SK-N-SH (cell line): Measurements from ENCODE around the gene PTPRK. TPM values are rescaled to one million over a fixed set of nuclear protein-coding genes. Genes with fewer than 3 reads are reported as not detected.

Experiments
- CTCF ChIA-PET: fragments of 300-600, 350-600 bp; formaldehyde crosslinking; extraction: SDS; loops from one replicate; lab custom pipeline; 2021; lab: Yijun Ruan, JAX
- POLR2A ChIA-PET: fragments of 350-600 bp; sonication (Branson Sonifier 250); formaldehyde crosslinking; extraction: SDS; loops from one replicate; lab custom pipeline; 2020; ENCODE audit warnings: antibody characterized with exemption, inconsistent platforms; lab: Yijun Ruan, JAX
- DNase-seq: peaks from one replicate; pipeline ENCODE4 v3.0.0; 2012
- H2AFZ ChIP-seq: fragments of 200-600 bp; sonication (generic); 2 replicates; pipeline ENCODE4 v1.8.1; 2016; ENCODE audit warnings: antibody characterized with exemption, mild to moderate bottlenecking, low read depth
- H3F3A ChIP-seq: fragments of 200-600 bp; sonication (generic); replicated peaks from 2 replicates; pipeline ENCODE3; 2016; ENCODE audit warnings: antibody characterized with exemption, mild to moderate bottlenecking; ENCODE audit not compliant: insufficient read depth
- H3K27ac ChIP-seq, 2 experiments: fragments of 200-500 bp in 1 of 2; fragments of 200-600 bp in 1 of 2; sonication (Bioruptor generic) in 1 of 2; sonication (generic), shearing (Covaris generic) in 1 of 2; 2 replicates each; pipeline versions ENCODE4 v1.5.1 to v1.6.1; 2014 to 2016; ENCODE audit warnings: low read depth in 2 of 2, inconsistent platforms in 1 of 2, low read length in 1 of 2, mild to moderate bottlenecking in 1 of 2, mixed read lengths in 1 of 2
- H3K27me3 ChIP-seq: fragments of 200-600 bp; sonication (generic), shearing (Covaris generic); 2 replicates; pipeline ENCODE4 v1.6.1; 2016; ENCODE audit warnings: mixed run types; ENCODE audit not compliant: insufficient read depth
- H3K36me3 ChIP-seq, 2 experiments: fragments of 200-500 bp in 1 of 2; fragments of 200-600 bp in 1 of 2; sonication (Bioruptor generic) in 1 of 2; sonication (generic) in 1 of 2; replicated peaks in 1 of 2; 2 replicates each; pipeline versions ENCODE3 to v1.5.1; 2014 to 2016; ENCODE audit warnings: low read length in 1 of 2, mild to moderate bottlenecking in 1 of 2; ENCODE audit not compliant: insufficient read depth in 2 of 2, control insufficient read depth in 1 of 2
- H3K4me1 ChIP-seq, 2 experiments: fragments of 200-500 bp in 1 of 2; fragments of 200-600 bp in 1 of 2; sonication (Bioruptor generic) in 1 of 2; sonication (generic), shearing (Covaris generic) in 1 of 2; 2 replicates each; pipeline versions ENCODE4 v1.5.1 to v1.6.1; 2014 to 2016; ENCODE audit warnings: low read depth in 1 of 2, low read length in 1 of 2, mixed run types in 1 of 2; ENCODE audit not compliant: insufficient read depth in 2 of 2, control insufficient read depth in 1 of 2
- H3K4me2 ChIP-seq: fragments of 200-600 bp; sonication (generic), shearing (Covaris generic); 2 replicates; pipeline ENCODE4 v1.6.1; 2017; ENCODE audit warnings: mixed run types
- H3K4me3 ChIP-seq, 2 experiments: fragments of 200-500 bp in 1 of 2; fragments of 200-600 bp in 1 of 2; sonication (Bioruptor generic) in 1 of 2; sonication (generic), shearing (Covaris generic) in 1 of 2; 2 replicates each; pipeline versions ENCODE4 v1.5.1 to v1.8.1; 2014 to 2016; ENCODE audit warnings: low read depth in 2 of 2, inconsistent platforms in 1 of 2, low read length in 1 of 2, mild to moderate bottlenecking in 1 of 2, mixed read lengths in 1 of 2, moderate library complexity in 1 of 2
- H3K79me2 ChIP-seq: fragments of 200-600 bp; sonication (generic); 2 replicates; pipeline ENCODE4 v1.8.1; 2017; ENCODE audit warnings: mild to moderate bottlenecking; ENCODE audit not compliant: insufficient read depth
- H3K9ac ChIP-seq: fragments of 200-600 bp; sonication (generic); 2 replicates; pipeline ENCODE4 v1.6.1; 2017; ENCODE audit warnings: mixed run types
- H3K9me2 ChIP-seq: fragments of 200-600 bp; sonication (generic); 2 replicates; pipeline ENCODE4 v1.6.1; 2017; ENCODE audit warnings: mixed run types
- H3K9me3 ChIP-seq: fragments of 200-600 bp; sonication (generic); 2 replicates; pipeline ENCODE4 v1.6.1; 2017; ENCODE audit warnings: mixed run types, mild to moderate bottlenecking, moderate library complexity
- H4K20me1 ChIP-seq: fragments of 200-600 bp; sonication (generic); 2 replicates; pipeline ENCODE4 v1.6.1; 2017; ENCODE audit warnings: mild to moderate bottlenecking, mixed run types; ENCODE audit not compliant: insufficient read depth
- CHD2 ChIP-seq: fragments of 150-350 bp; IDR thresholded peaks from 2 replicates; pipeline ENCODE4 v1.6.1; 2018; ENCODE audit warnings: low read length; ENCODE audit not compliant: partially characterized antibody
- ELF1 ChIP-seq: IDR thresholded peaks from 2 replicates; pipeline ENCODE4 v1.4.0; 2012
- EZH2phosphoT487 ChIP-seq: fragments of 200-600 bp; sonication (generic); IDR thresholded peaks from 2 replicates; pipeline ENCODE4 v1.6.1; 2017; ENCODE audit warnings: low read depth, mixed run types, mild to moderate bottlenecking, antibody characterized with exemption, moderate library complexity, borderline replicate concordance
- GABPA ChIP-seq: IDR thresholded peaks from 2 replicates; pipeline ENCODE4 v1.4.0; 2012; ENCODE audit warnings: low read depth, mild to moderate bottlenecking
- JUND ChIP-seq: IDR thresholded peaks from 2 replicates; pipeline ENCODE4 v1.4.0; 2012
- MEF2A ChIP-seq: IDR thresholded peaks from 2 replicates; pipeline ENCODE4 v1.4.0; 2012; ENCODE audit warnings: low read depth, borderline replicate concordance
- MXI1 ChIP-seq: IDR thresholded peaks from 2 replicates; pipeline ENCODE4 v1.6.1; 2012; ENCODE audit warnings: mild to moderate bottlenecking, low read depth, low read length, improper control_type of control experiment
- NFIC ChIP-seq: IDR thresholded peaks from 2 replicates; pipeline ENCODE4 v1.4.0; 2012; ENCODE audit warnings: borderline replicate concordance
- POLR2AphosphoS5 ChIP-seq: IDR thresholded peaks from 2 replicates; pipeline ENCODE4 v1.6.1; 2012; ENCODE audit warnings: low read depth, low read length
- RAD21 ChIP-seq: IDR thresholded peaks from 2 replicates; pipeline ENCODE4 v1.6.1; 2012; ENCODE audit warnings: mild to moderate bottlenecking, low read length
- RFX5 ChIP-seq: IDR thresholded peaks from 2 replicates; pipeline ENCODE4 v1.6.1; 2012; ENCODE audit warnings: mild to moderate bottlenecking, improper control_type of control experiment, low read length
- RXRA ChIP-seq: IDR thresholded peaks from 2 replicates; pipeline ENCODE4 v1.4.0; 2012; ENCODE audit warnings: low read depth, mild to moderate bottlenecking, borderline replicate concordance
- SIN3A ChIP-seq: IDR thresholded peaks from 2 replicates; pipeline ENCODE4 v1.6.1; 2012; ENCODE audit warnings: low read depth, mild to moderate bottlenecking, low read length, moderate library complexity, borderline replicate concordance
- TAF1 ChIP-seq: IDR thresholded peaks from 2 replicates; pipeline ENCODE4 v1.6.1; 2012; ENCODE audit warnings: low read depth, mild to moderate bottlenecking, low read length, moderate library complexity, borderline replicate concordance
- TCF12 ChIP-seq: IDR thresholded peaks from 2 replicates; pipeline ENCODE4 v1.4.0; 2012
- TEAD4 ChIP-seq: IDR thresholded peaks from 2 replicates; pipeline ENCODE4 v1.4.0; 2012; ENCODE audit warnings: mild to moderate bottlenecking, borderline replicate concordance; ENCODE audit not compliant: insufficient read depth
- WGBS: methylation state at CpG from one replicate; pipeline ENCODE4 v1.1.6; 2017; ENCODE audit warnings: low lambda C conversion rate; 5-methylcytosine and 5-hydroxymethylcytosine counted together
- polyA plus RNA-seq, 3 experiments: library from polyadenylated mRNA; depleted of rRNA; stranded (reverse); fragments of >200 nt; gene quantifications; 2 replicates each; pipeline ENCODE4 v1.2.3, GENCODE V29; 2012
- TF ChIP-seq, protein P1 (sequence below): IDR thresholded peaks from 2 replicates; pipeline ENCODE4 v1.4.0; 2012; ENCODE audit warnings: low read depth, borderline replicate concordance
- TF ChIP-seq, protein P2 (sequence below): fragments of 150-350 bp; IDR thresholded peaks from 2 replicates; pipeline ENCODE4 v1.6.1; 2017; ENCODE audit warnings: antibody characterized with exemption, low read length, low read depth, borderline replicate concordance
- TF ChIP-seq, protein P3 (sequence below): IDR thresholded peaks from 2 replicates; pipeline ENCODE4 v1.4.0; 2012; ENCODE audit warnings: low read depth, borderline replicate concordance

The PTPRK gene
- polyA plus RNA-seq, 1 of the 3 experiments (the other 2 are of a cell fraction), result 9.5 TPM

DNA sequence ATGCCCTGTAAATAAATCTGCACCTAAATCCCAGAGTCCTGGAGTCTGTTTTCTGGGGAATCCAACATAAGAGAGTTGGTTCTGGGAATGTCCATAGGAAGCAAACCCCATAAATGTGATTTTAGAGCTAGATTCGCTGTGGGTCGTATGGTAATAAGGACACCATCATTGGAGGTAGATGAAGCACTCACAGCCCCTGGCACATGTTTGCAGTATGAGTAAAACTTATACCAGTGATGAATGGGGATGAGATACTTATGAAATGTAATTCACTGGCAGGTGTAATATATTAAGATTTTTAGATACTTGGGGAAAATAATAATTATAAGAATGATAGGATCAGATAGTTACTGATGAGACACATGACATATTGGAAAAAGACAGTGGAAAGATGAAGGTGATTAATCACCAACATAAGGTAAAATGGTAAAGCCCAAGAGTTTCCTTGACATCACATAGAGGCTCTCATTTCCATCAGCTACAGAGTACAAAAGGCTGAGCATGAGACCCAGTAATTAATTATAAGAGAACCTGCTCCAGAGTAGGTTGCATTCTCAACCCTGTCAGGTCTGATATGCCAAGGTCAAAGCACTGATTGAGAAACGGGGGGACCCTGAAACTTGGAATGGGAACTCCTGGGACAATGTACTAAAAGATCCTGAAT is 574.8 kb downstream of the PTPRK start:
- no peaks in the 10 kb centered on the region; the same call in 1 of the 2 replicates for H3K9me3 ChIP-seq
- H3K9me2 ChIP-seq, result no peaks in the 10 kb centered on the region
- ChIA-PET POLR2A (no interaction called here), CTCF (no interaction called here)
- 56% methylated on average over 3 of the region's 3 CpGs for WGBS
- no peak overlapping the region for H3K4me3 ChIP-seq
- H3K4me1 ChIP-seq, result no peaks in the 10 kb centered on the region
- no peaks in the 10 kb centered on the region for H3F3A ChIP-seq
- no peaks in the 10 kb centered on the region for H3K36me3 ChIP-seq
- no peaks in the 10 kb centered on the region for H4K20me1 ChIP-seq
- no peaks in the 10 kb centered on the region for H3K27me3 ChIP-seq
- DNase-seq, result no peak
- no peak overlapping the region for H3K27ac ChIP-seq
- H3K4me2 ChIP-seq, result no peak overlapping the region
- no peak overlapping the region for H3K9ac ChIP-seq
- H3K79me2 ChIP-seq, result no peaks in the 10 kb centered on the region
- no peak overlapping the region for H2AFZ ChIP-seq
- TF ChIP-seq, protein P1, sequence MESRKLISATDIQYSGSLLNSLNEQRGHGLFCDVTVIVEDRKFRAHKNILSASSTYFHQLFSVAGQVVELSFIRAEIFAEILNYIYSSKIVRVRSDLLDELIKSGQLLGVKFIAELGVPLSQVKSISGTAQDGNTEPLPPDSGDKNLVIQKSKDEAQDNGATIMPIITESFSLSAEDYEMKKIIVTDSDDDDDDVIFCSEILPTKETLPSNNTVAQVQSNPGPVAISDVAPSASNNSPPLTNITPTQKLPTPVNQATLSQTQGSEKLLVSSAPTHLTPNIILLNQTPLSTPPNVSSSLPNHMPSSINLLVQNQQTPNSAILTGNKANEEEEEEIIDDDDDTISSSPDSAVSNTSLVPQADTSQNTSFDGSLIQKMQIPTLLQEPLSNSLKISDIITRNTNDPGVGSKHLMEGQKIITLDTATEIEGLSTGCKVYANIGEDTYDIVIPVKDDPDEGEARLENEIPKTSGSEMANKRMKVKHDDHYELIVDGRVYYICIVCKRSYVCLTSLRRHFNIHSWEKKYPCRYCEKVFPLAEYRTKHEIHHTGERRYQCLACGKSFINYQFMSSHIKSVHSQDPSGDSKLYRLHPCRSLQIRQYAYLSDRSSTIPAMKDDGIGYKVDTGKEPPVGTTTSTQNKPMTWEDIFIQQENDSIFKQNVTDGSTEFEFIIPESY, result no peak
- TF ChIP-seq POLR2AphosphoS5, result no peak
- no peak for TF ChIP-seq RXRA
- TF ChIP-seq RAD21, result no peak
- TF ChIP-seq JUND, result no peak
- no peak for TF ChIP-seq TCF12
- TF ChIP-seq RFX5, result no peak
- TF ChIP-seq SIN3A, result no peak
- TF ChIP-seq, protein P2, sequence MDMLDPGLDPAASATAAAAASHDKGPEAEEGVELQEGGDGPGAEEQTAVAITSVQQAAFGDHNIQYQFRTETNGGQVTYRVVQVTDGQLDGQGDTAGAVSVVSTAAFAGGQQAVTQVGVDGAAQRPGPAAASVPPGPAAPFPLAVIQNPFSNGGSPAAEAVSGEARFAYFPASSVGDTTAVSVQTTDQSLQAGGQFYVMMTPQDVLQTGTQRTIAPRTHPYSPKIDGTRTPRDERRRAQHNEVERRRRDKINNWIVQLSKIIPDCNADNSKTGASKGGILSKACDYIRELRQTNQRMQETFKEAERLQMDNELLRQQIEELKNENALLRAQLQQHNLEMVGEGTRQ, result no peak
- TF ChIP-seq GABPA, result no peak
- TF ChIP-seq NFIC, result no peak
- TF ChIP-seq ELF1, result no peak
- TF ChIP-seq, protein P3, sequence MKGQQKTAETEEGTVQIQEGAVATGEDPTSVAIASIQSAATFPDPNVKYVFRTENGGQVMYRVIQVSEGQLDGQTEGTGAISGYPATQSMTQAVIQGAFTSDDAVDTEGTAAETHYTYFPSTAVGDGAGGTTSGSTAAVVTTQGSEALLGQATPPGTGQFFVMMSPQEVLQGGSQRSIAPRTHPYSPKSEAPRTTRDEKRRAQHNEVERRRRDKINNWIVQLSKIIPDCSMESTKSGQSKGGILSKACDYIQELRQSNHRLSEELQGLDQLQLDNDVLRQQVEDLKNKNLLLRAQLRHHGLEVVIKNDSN, result no peak
- TF ChIP-seq TAF1, result no peak
- no peak for TF ChIP-seq MXI1
- no peak for TF ChIP-seq TEAD4
- TF ChIP-seq MEF2A, result no peak
- TF ChIP-seq CHD2, result no peak
- no peak for TF ChIP-seq EZH2phosphoT487
